ENCODE data around the gene RSRC1. TPM values are rescaled to one million over a fixed set of nuclear protein-coding genes. Genes with fewer than 3 reads are reported as not detected.
A peak's percentile ranks its signal among the peaks of the same experiment; 100 is the strongest.

The RSRC1 gene
- total RNA-seq, 1 experiment from 2014 or later: 35.8 TPM

GRCh38 chr3:158434412-158435038, 324.6 kb downstream of the RSRC1 start:
- Mint-ChIP-seq H3K27me3 (ENCODE audit: insufficient read depth, unreplicated experiment) (no peaks in the 10 kb centered on the region), H3K36me3 (ENCODE audit: insufficient read depth, unreplicated experiment) (no peaks in the 10 kb centered on the region), H3K9me3 (ENCODE audit: unreplicated experiment) (no peaks in the 10 kb centered on the region), H3K4me3 (ENCODE audit: unreplicated experiment) (no peak overlapping the region), H3K4me1 (ENCODE audit: insufficient read depth, unreplicated experiment) (no peaks in the 10 kb centered on the region), H3K27ac (ENCODE audit: low read depth, unreplicated experiment) (no peak overlapping the region)
- POLR2A ChIA-PET: interaction anchor here (0.7 to 1.0 kb wide), 3 partner anchors 17 to 816 kb away, joined by 3 to 4 read pairs (median 3); no protein-coding TSS in a partner anchor
- DNase-seq (ENCODE audit: unreplicated experiment): peak; percentile 79
- no TSS peak for BruUV-seq (replicated peaks)
- CTCF ChIA-PET: interaction anchor here (0.6 to 6.4 kb wide), 39 partner anchors 9 to 905 kb away, joined by 3 to 69 read pairs (median 4); no protein-coding TSS in a partner anchor
- TF ChIP-seq CTCF (IDR thresholded peaks at IDR 0.05; ENCODE audit: unreplicated experiment): peak; percentile 69
- intact Hi-C loops (cut with micrococcal nuclease): loop anchor here (1.0 to 10.0 kb wide), 8 partner anchors 98 to 902 kb away; partner anchors contain the start of gene RSRC1

GRCh38 chr3:158443632-158444031, 333.7 kb downstream of the RSRC1 start:
- peaks cover 6% of the 10 kb centered on the region for H3K36me3 Mint-ChIP-seq (ENCODE audit: insufficient read depth, unreplicated experiment)
- H3K9me3 Mint-ChIP-seq (ENCODE audit: unreplicated experiment): no peaks in the 10 kb centered on the region
- POLR2A ChIA-PET: no interaction called here
- no peaks in the 10 kb centered on the region for H3K4me1 Mint-ChIP-seq (ENCODE audit: insufficient read depth, unreplicated experiment)
- intact Hi-C loops (cut with micrococcal nuclease): no loop called here
- no peak overlapping the region for H3K4me3 Mint-ChIP-seq (ENCODE audit: unreplicated experiment)
- H3K27me3 Mint-ChIP-seq (ENCODE audit: insufficient read depth, unreplicated experiment): no peaks in the 10 kb centered on the region
- H3K27ac Mint-ChIP-seq (ENCODE audit: low read depth, unreplicated experiment): no peak overlapping the region
- no peak for DNase-seq (ENCODE audit: unreplicated experiment)
- CTCF ChIA-PET: interaction anchor here (0.6 to 1.4 kb wide), 4 partner anchors 9 to 211 kb away, joined by 3 to 5 read pairs (median 3); no protein-coding TSS in a partner anchor
- no peak for TF ChIP-seq CTCF (IDR thresholded peaks at IDR 0.05; ENCODE audit: unreplicated experiment)
- BruUV-seq (replicated peaks): no TSS peak

GRCh38 chr3:158447408-158447807, 337.5 kb downstream of the RSRC1 start:
- intact Hi-C loops (cut with micrococcal nuclease): no loop called here
- ChIA-PET CTCF (interaction anchor here (1.7 kb wide), 1 partner anchor 13 kb away, joined by 4 read pairs; no protein-coding TSS in a partner anchor), POLR2A (no interaction called here)
- Mint-ChIP-seq H3K4me1 (ENCODE audit: insufficient read depth, unreplicated experiment) (no peaks in the 10 kb centered on the region), H3K36me3 (ENCODE audit: insufficient read depth, unreplicated experiment) (peaks cover 6% of the 10 kb centered on the region), H3K9me3 (ENCODE audit: unreplicated experiment) (no peaks in the 10 kb centered on the region), H3K27me3 (ENCODE audit: insufficient read depth, unreplicated experiment) (no peaks in the 10 kb centered on the region), H3K27ac (ENCODE audit: low read depth, unreplicated experiment) (no peak overlapping the region), H3K4me3 (ENCODE audit: unreplicated experiment) (no peak overlapping the region)
- TF ChIP-seq CTCF (IDR thresholded peaks at IDR 0.05; ENCODE audit: unreplicated experiment): no peak
- DNase-seq (ENCODE audit: unreplicated experiment): no peak
- no TSS peak for BruUV-seq (replicated peaks)

GRCh38 chr3:158451405-158452055, 341.6 kb downstream of the RSRC1 start:
- intact Hi-C loops (cut with micrococcal nuclease): no loop called here
- BruUV-seq (replicated peaks): no TSS peak
- H3K27ac Mint-ChIP-seq (ENCODE audit: low read depth, unreplicated experiment): no peak overlapping the region
- H3K4me3 Mint-ChIP-seq (ENCODE audit: unreplicated experiment): no peak overlapping the region
- CTCF ChIA-PET: no interaction called here
- POLR2A ChIA-PET: interaction anchor here (0.9 kb wide), 1 partner anchor 811 kb away, joined by 3 read pairs; no protein-coding TSS in a partner anchor
- DNase-seq (ENCODE audit: unreplicated experiment): no peak
- no peaks in the 10 kb centered on the region for H3K4me1 Mint-ChIP-seq (ENCODE audit: insufficient read depth, unreplicated experiment)
- no peaks in the 10 kb centered on the region for H3K9me3 Mint-ChIP-seq (ENCODE audit: unreplicated experiment)
- no peaks in the 10 kb centered on the region for H3K36me3 Mint-ChIP-seq (ENCODE audit: insufficient read depth, unreplicated experiment)
- H3K27me3 Mint-ChIP-seq (ENCODE audit: insufficient read depth, unreplicated experiment): no peaks in the 10 kb centered on the region
- TF ChIP-seq CTCF (IDR thresholded peaks at IDR 0.05; ENCODE audit: unreplicated experiment): no peak
